Chondrocyte (in vitro differentiated cells): ENCODE data around the gene THUMPD3. TPM values are rescaled to one million over a fixed set of nuclear protein-coding genes. Genes with fewer than 3 reads are reported as not detected.

Experiments used
- DNase-seq: peaks from one replicate; pipeline ENCODE4 v3.0.0; 2021; ENCODE audit warnings: mixed read lengths, low spot score
- H3K27ac Mint-ChIP-seq: one replicate; pipeline ENCODE4 v1.8.0; 2021; ENCODE audit warnings: mild to moderate bottlenecking, moderate library complexity, mixed read lengths; ENCODE audit not compliant: unreplicated experiment
- H3K27me3 Mint-ChIP-seq: 2 replicates; pipeline ENCODE4 v1.8.0; 2021; ENCODE audit warnings: low read depth, mixed read lengths
- H3K36me3 Mint-ChIP-seq: 2 replicates; pipeline ENCODE4 v1.8.0; 2021; ENCODE audit warnings: low read depth, mixed read lengths
- H3K4me1 Mint-ChIP-seq: 2 replicates; pipeline ENCODE4 v1.8.0; 2021; ENCODE audit warnings: low read depth, mild to moderate bottlenecking, mixed read lengths
- H3K4me3 Mint-ChIP-seq: one replicate; pipeline ENCODE4 v1.8.0; 2021; ENCODE audit warnings: mild to moderate bottlenecking, moderate library complexity, mixed read lengths; ENCODE audit not compliant: unreplicated experiment
- H3K9me3 Mint-ChIP-seq: 2 replicates; pipeline ENCODE4 v1.8.0; 2021; ENCODE audit warnings: low read depth, mixed read lengths
- CTCF ChIP-seq: fragments of 200-600 bp; sonication (generic); IDR thresholded peaks from 2 replicates; pipeline ENCODE4 v1.5.0; 2021; ENCODE audit warnings: antibody characterized with exemption, mild to moderate bottlenecking, moderate library complexity
- total RNA-seq: library from RNA; stranded (reverse); gene quantifications from 3 replicates; pipeline ENCODE4 v1.2.1, GENCODE V29; 2021

Gene THUMPD3
- total RNA-seq, 1 donor from 2014 or later: 41.7 TPM

GRCh38 chr3:9380014-9380413 is 17.2 kb downstream of the THUMPD3 start:
- H3K27ac Mint-ChIP-seq: no peak overlapping the region
- no peak overlapping the region for H3K4me3 Mint-ChIP-seq
- no peaks in the 10 kb centered on the region for H3K27me3 Mint-ChIP-seq
- peaks cover 10% of the 10 kb centered on the region for H3K4me1 Mint-ChIP-seq
- H3K36me3 Mint-ChIP-seq: peaks cover 28% of the 10 kb centered on the region
- no peaks in the 10 kb centered on the region for H3K9me3 Mint-ChIP-seq
- TF ChIP-seq CTCF: no peak
- DNase-seq: no peak

- no peak for DNase-seq
- peaks cover 24% of the 10 kb centered on the region for H3K36me3 Mint-ChIP-seq
- H3K27ac Mint-ChIP-seq: peak overlapping the region; percentile 82
- peaks cover 33% of the 10 kb centered on the region for H3K4me1 Mint-ChIP-seq
- TF ChIP-seq CTCF: no peak
- H3K9me3 Mint-ChIP-seq: no peaks in the 10 kb centered on the region
- H3K4me3 Mint-ChIP-seq: no peak overlapping the region
- no peaks in the 10 kb centered on the region for H3K27me3 Mint-ChIP-seq
Measured at GRCh38 chr3:9384141-9384828, 21.4 kb downstream of the THUMPD3 start.

GRCh38 chr3:9385187-9386077 is 22.6 kb downstream of the THUMPD3 start:
- Mint-ChIP-seq H3K27ac (peak overlapping the region; percentile 82), H3K27me3 (no peaks in the 10 kb centered on the region), H3K36me3 (peaks cover 29% of the 10 kb centered on the region), H3K9me3 (no peaks in the 10 kb centered on the region), H3K4me1 (peaks cover 34% of the 10 kb centered on the region), H3K4me3 (no peak overlapping the region)
- no peak for TF ChIP-seq CTCF
- DNase-seq: no peak

- Mint-ChIP-seq H3K4me1 (peaks cover 34% of the 10 kb centered on the region), H3K27ac (peak overlapping the region; percentile 54), H3K4me3 (no peak overlapping the region), H3K36me3 (peaks cover 35% of the 10 kb centered on the region), H3K27me3 (no peaks in the 10 kb centered on the region), H3K9me3 (no peaks in the 10 kb centered on the region)
- no peak for DNase-seq
- no peak for TF ChIP-seq CTCF
Measured at GRCh38 chr3:9386078-9386459, 23.2 kb downstream of the THUMPD3 start.

GRCh38 chr3:9386501-9387321 is 23.9 kb downstream of the THUMPD3 start:
- no peaks in the 10 kb centered on the region for H3K9me3 Mint-ChIP-seq
- DNase-seq: no peak
- peaks cover 39% of the 10 kb centered on the region for H3K4me1 Mint-ChIP-seq
- H3K36me3 Mint-ChIP-seq: peaks cover 40% of the 10 kb centered on the region
- no peaks in the 10 kb centered on the region for H3K27me3 Mint-ChIP-seq
- H3K27ac Mint-ChIP-seq: peak overlapping the region; percentile 69
- TF ChIP-seq CTCF: no peak
- no peak overlapping the region for H3K4me3 Mint-ChIP-seq
